SK-N-MC (cell line): ENCODE results near the gene DBN1.

ENCODE experiments used
- EZH2 ChIP-seq: fragments of 200-600 bp; sonication (generic); IDR thresholded peaks from one replicate; pipeline ENCODE4 v1.6.1; 2017; ENCODE audit warnings: antibody characterized with exemption
- POLR2AphosphoS5 ChIP-seq: IDR thresholded peaks from 2 replicates; pipeline ENCODE4 v1.6.1; 2012; ENCODE audit warnings: mild to moderate bottlenecking, low read depth, low read length, borderline replicate concordance

DNA sequence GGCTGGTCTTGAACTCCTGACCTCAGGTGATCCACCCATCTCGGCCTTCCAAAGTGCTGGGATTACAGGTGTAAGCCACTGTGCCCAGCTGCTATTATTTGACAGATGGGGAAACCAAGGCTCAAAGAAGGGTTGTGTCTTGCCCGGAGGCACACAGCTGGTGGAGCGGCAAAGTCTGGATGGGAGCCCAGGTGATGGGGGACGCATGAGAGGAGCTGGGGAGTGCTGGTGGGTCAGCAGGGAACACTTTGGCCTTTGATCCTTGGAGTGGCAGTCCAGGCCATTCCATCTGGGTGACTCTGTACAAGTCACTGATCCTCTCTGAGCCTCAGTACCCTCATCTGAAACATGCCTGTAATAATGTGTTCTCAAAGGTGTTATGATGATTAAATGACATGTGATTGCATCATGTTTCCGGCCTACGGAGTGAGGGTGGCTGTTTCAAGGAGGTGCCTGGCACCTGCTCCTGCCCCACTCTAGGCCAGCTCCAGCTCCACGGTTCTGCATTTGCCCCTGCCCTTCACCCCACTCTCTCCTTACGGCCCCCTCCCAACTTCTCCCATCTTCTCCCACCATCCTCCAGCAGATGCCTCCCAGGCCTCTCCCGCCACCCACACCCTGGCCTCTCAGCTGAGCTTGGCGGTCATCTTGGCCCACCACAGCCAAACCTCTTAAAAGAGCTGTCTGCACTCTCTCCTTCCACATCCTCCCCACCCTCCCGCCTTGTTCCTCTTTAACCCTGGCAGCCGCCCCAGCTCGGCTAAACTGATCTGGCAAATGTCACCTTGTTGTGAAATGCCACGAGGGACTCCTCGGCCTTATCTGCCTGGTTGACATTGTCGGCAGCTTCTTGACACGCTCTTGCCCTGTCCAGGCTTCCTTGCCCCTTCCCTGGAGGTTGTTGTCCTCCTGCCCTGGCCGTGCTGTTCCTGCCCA, 5.5 kb upstream of the DBN1 start:
- TF ChIP-seq EZH2 = no peak
- TF ChIP-seq POLR2AphosphoS5 = no peak; the same call in 1 of the 2 replicates
